Neural cell (in vitro differentiated cells): ENCODE data around the gene HYOU1.

Source experiments
- EP300 ChIP-seq: fragments of 450-650 bp; conservative IDR thresholded peaks from 2 replicates; pipeline ENCODE4 v1.6.1; 2014; ENCODE audit warnings: antibody characterized with exemption, mild to moderate bottlenecking, moderate library complexity; ENCODE audit not compliant: poor library complexity, severe bottlenecking
- EZH2 ChIP-seq: fragments of 200-600, 300-800 bp; shearing (Covaris generic), sonication (generic); IDR thresholded peaks from 2 replicates; pipeline ENCODE4 v1.6.1; 2014; ENCODE audit warnings: antibody characterized with exemption, low read length, borderline replicate concordance, mild to moderate bottlenecking; ENCODE audit not compliant: insufficient read depth, poor library complexity, severe bottlenecking
- MXI1 ChIP-seq: fragments of 450-650 bp; conservative IDR thresholded peaks from 2 replicates; pipeline ENCODE4 v1.6.1; 2014; ENCODE audit warnings: antibody characterized with exemption, mild to moderate bottlenecking; ENCODE audit not compliant: poor library complexity, severe bottlenecking
- RAD21 ChIP-seq: fragments of 450-650 bp; conservative IDR thresholded peaks from 2 replicates; pipeline ENCODE4 v1.6.1; 2014; ENCODE audit warnings: antibody characterized with exemption, mild to moderate bottlenecking, moderate library complexity
- TF ChIP-seq, protein P1 (sequence below): fragments of 450-650 bp; IDR thresholded peaks from 2 replicates; pipeline ENCODE4 v1.5.1; 2014; ENCODE audit warnings: antibody characterized with exemption, mild to moderate bottlenecking, moderate library complexity; ENCODE audit not compliant: poor library complexity, severe bottlenecking

DNA sequence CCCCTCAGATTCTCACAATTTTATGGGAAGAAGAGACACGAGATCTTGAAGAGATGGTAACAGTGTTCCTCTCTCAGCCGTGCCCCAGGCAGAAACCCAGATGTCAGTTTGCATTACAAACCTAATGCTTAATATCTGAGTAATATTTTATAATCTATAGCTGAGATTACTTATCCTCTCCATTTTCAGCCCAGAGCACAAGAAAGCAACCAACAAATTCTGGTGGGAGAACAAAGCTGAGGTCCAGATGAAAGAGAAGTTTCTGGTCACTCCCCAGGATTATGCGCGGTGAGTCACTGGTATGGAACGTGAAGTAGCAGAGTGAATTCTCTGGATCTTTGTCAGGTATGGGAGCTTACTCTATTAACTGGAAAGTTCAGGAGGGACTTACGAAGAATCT, 58.2 kb downstream of the HYOU1 start:
- TF ChIP-seq, protein P1, sequence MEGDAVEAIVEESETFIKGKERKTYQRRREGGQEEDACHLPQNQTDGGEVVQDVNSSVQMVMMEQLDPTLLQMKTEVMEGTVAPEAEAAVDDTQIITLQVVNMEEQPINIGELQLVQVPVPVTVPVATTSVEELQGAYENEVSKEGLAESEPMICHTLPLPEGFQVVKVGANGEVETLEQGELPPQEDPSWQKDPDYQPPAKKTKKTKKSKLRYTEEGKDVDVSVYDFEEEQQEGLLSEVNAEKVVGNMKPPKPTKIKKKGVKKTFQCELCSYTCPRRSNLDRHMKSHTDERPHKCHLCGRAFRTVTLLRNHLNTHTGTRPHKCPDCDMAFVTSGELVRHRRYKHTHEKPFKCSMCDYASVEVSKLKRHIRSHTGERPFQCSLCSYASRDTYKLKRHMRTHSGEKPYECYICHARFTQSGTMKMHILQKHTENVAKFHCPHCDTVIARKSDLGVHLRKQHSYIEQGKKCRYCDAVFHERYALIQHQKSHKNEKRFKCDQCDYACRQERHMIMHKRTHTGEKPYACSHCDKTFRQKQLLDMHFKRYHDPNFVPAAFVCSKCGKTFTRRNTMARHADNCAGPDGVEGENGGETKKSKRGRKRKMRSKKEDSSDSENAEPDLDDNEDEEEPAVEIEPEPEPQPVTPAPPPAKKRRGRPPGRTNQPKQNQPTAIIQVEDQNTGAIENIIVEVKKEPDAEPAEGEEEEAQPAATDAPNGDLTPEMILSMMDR, result no peak
- no peak for TF ChIP-seq EP300
- no peak for TF ChIP-seq MXI1
- TF ChIP-seq RAD21, result no peak
- TF ChIP-seq EZH2, result no peak
